Prostate gland (tissue), 2 donors: ENCODE data around the gene NACAD. TPM values are rescaled to one million over a fixed set of nuclear protein-coding genes. Genes with fewer than 3 reads are reported as not detected.

Source experiments
- DNase-seq: peaks from one replicate; pipeline ENCODE4 v3.0.0-alpha.2; 2019; ENCODE audit warnings: low spot score
- H3K27ac ChIP-seq, 2 donors: fragments of 200-600 bp; sonication (generic); 2 replicates each; pipeline ENCODE4 v1.5.1; 2017 to 2019
- H3K27me3 ChIP-seq: fragments of 200-600 bp; sonication (generic); replicated peaks from 2 replicates; pipeline ENCODE4 v1.5.1; 2019; ENCODE audit not compliant: insufficient read depth
- H3K36me3 ChIP-seq, 2 donors: fragments of 200-600 bp; sonication (generic); 1 replicate in 1 of 2; 2 replicates in 1 of 2; pipeline versions ENCODE4 v1.5.1 to v1.8.1; 2017 to 2019
- H3K4me1 ChIP-seq: fragments of 200-600 bp; sonication (generic); replicated peaks from 2 replicates; pipeline ENCODE4 v1.5.1; 2019
- H3K4me3 ChIP-seq, 2 donors: fragments of 200-600 bp; sonication (generic); 2 replicates each; pipeline ENCODE4 v1.5.1; 2017 to 2019
- H3K9me3 ChIP-seq: fragments of 200-600 bp; sonication (generic); 2 replicates; pipeline ENCODE4 v1.5.1; 2017
- POLR2A ChIP-seq: fragments of 450-650 bp; IDR thresholded peaks from one replicate; pipeline ENCODE4 v1.6.1; 2016; ENCODE audit warnings: antibody characterized with exemption, mild to moderate bottlenecking
- POLR2AphosphoS5 ChIP-seq: sonication (generic); formaldehyde crosslinking; IDR thresholded peaks from one replicate; pipeline ENCODE4 v1.6.1; 2017; ENCODE audit warnings: antibody characterized with exemption
- WGBS: methylation state at CpG from one replicate; pipeline ENCODE4 v1.1.5; 2018; 5-methylcytosine and 5-hydroxymethylcytosine counted together
- intact Hi-C: fragments of 100-400 bp; cut with DNase I; formaldehyde crosslinking; loops from one replicate; pipeline ENCODE4 v1.14.2; 2022
- total RNA-seq, 2 donors: library from RNA; depleted of rRNA; stranded (reverse); fragments of >200 nt; gene quantifications; one replicate each; pipeline ENCODE4 v1.1.0, GENCODE V29; 2016
- TF ChIP-seq, protein P1 (sequence below), 4 experiments: fragments of 200-600 bp in 2 of 4; fragments of 450-650 bp in 2 of 4; sonication (generic) in 2 of 4; IDR thresholded peaks; 1 replicate in 3 of 4; 2 replicates in 1 of 4; pipeline ENCODE4 v1.5.1; 2016 to 2019; ENCODE audit warnings: antibody characterized with exemption in 4 of 4, mild to moderate bottlenecking in 2 of 4, moderate library complexity in 2 of 4

The NACAD gene
- total RNA-seq, 2 donors from 2014 or later = 3.5 to 10.3 TPM

DNA sequence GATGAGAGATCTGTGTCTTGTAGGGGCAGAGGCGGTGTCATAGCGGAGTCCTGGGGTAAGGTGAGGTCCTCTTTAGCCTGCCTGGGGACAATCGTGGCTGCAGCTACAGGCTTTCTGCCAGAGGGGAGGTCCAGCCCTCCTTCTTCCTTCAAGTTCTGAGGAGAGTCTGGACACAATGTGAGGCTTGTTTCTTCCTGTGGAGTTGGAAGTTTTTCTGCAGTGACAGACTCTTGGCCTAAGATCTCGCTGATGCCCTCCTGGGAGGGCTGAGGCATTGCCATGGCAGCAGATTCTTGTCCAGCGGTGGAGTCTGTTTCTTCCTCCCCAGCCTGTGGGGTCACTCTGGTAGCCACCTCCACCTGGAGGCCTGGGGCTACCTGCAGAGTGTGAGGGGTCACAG is 4.4 kb downstream of the NACAD start:
- 44% methylated on average over 5 of the region's 5 CpGs for WGBS
- Histone ChIP-seq H3K9me3 (no peaks in the 10 kb centered on the region), H3K36me3 (no peaks in the 10 kb centered on the region), H3K4me3 (no peak overlapping the region), H3K27me3 (no peaks in the 10 kb centered on the region), H3K27ac (no peak overlapping the region), H3K4me1 (no peaks in the 10 kb centered on the region)
- no peak for DNase-seq
- intact Hi-C loops = no loop called here
- TF ChIP-seq POLR2A = no peak
- TF ChIP-seq POLR2AphosphoS5 = no peak
- TF ChIP-seq, protein P1, sequence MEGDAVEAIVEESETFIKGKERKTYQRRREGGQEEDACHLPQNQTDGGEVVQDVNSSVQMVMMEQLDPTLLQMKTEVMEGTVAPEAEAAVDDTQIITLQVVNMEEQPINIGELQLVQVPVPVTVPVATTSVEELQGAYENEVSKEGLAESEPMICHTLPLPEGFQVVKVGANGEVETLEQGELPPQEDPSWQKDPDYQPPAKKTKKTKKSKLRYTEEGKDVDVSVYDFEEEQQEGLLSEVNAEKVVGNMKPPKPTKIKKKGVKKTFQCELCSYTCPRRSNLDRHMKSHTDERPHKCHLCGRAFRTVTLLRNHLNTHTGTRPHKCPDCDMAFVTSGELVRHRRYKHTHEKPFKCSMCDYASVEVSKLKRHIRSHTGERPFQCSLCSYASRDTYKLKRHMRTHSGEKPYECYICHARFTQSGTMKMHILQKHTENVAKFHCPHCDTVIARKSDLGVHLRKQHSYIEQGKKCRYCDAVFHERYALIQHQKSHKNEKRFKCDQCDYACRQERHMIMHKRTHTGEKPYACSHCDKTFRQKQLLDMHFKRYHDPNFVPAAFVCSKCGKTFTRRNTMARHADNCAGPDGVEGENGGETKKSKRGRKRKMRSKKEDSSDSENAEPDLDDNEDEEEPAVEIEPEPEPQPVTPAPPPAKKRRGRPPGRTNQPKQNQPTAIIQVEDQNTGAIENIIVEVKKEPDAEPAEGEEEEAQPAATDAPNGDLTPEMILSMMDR (IDR thresholded peaks at IDR 0.05) = no peak

DNA sequence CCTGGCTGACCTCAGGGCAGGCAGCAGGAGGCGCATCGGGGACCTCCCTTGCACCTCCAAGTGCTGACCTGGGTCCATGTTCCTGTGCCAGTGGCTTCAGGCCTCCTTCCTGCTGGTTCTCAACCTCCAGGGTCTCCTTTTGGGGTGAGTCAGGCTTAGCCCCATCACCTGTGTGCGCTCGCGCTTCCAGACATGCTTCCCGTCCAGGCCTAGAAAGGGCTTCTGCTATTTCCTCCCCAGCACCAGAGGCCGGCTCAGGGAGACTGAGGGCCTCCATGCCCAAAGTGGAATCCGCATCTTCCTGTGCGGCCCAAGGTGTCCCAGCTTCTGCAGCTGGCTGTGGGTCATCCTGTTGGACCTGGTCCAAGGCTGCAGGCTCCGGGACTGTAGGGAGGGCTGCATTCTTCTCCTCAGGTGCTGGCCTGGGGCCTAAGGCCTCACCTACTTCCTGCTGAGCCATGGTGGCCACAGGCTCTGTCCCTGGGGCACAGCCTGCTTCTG is 5.9 kb downstream of the NACAD start:
- H3K27ac ChIP-seq = no peak overlapping the region
- 81% methylated on average over 10 of the region's 10 CpGs for WGBS
- no peak for DNase-seq
- no peaks in the 10 kb centered on the region for H3K4me1 ChIP-seq
- H3K27me3 ChIP-seq = no peaks in the 10 kb centered on the region
- intact Hi-C loops = no loop called here
- TF ChIP-seq POLR2AphosphoS5 (no peak), POLR2A (no peak)
- TF ChIP-seq, protein P1 (IDR thresholded peaks at IDR 0.05) = no peak
- H3K36me3 ChIP-seq = no peaks in the 10 kb centered on the region
- H3K4me3 ChIP-seq = no peak overlapping the region
- no peaks in the 10 kb centered on the region for H3K9me3 ChIP-seq

DNA sequence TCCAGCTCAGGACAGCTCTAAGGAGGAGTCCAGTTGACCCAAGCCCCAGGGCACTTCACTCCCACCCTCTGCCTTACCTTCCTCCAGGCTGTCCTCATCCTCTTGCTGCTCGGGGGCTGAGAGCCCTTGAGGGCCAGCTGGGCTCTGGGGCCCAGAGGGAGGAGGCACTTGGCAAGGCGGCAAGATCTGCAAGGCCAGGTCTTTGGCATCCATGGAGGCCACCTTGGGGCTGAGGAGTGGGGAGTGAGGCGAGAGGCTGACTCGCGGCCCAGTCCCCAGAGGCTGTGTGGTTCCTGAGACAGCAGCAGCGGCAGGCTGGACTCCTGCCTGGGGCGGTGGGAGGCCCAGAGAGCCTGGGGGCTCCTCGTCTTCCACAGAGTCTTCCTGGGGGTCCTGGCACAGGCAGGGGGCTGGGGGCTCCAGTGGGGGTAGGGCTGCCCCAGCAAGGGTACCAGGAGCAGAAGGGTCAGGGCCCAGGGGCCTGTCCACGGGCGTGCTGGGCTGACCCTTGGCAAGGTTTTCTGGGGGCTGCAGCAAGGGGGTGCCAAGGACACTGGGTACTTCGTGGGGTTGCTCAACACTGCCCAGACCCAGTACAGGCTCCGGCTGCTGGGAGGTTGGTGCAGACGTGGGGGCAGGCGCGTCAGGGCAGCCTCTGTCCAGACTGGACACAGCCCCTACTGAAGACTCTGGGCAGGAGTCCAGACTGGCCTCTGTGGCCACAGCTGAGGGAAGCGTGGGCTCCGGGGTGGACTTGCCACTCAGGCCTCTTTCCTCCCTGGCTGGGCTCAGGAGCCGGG is 6.5 kb downstream of the NACAD start:
- DNase-seq = no peak
- Histone ChIP-seq H3K27ac (no peak overlapping the region), H3K27me3 (no peaks in the 10 kb centered on the region), H3K9me3 (no peaks in the 10 kb centered on the region), H3K4me1 (no peaks in the 10 kb centered on the region), H3K4me3 (no peak overlapping the region), H3K36me3 (no peaks in the 10 kb centered on the region)
- intact Hi-C loops = no loop called here
- WGBS = 82% methylated on average over 11 of the region's 18 CpGs
- TF ChIP-seq POLR2AphosphoS5 (no peak), POLR2A (no peak)
- TF ChIP-seq, protein P1 (IDR thresholded peaks at IDR 0.05) = no peak

DNA sequence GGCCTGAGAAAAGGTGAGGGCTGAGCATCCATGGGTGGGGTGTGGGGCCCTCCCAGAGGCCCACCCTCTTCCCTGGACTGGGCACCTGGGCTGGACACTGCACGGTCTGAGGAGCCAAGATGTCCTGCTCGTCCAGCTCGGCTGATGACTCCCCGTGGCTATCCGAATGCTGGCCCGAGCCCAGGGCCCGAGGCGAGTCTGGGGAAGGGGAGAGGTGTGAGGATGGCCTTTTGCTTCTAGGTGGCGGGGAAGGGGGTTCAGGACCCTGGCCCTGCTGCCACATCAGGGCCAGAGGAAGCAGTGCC is 7.1 kb downstream of the NACAD start:
- WGBS = 86% methylated on average over 9 of the region's 9 CpGs
- H3K9me3 ChIP-seq = no peaks in the 10 kb centered on the region
- no peak for TF ChIP-seq POLR2AphosphoS5
- TF ChIP-seq, protein P1 (IDR thresholded peaks at IDR 0.05) = no peak
- no peak for TF ChIP-seq POLR2A
- H3K4me3 ChIP-seq = no peak overlapping the region
- no peaks in the 10 kb centered on the region for H3K4me1 ChIP-seq
- intact Hi-C loops = no loop called here
- H3K27me3 ChIP-seq = no peaks in the 10 kb centered on the region
- DNase-seq = no peak
- H3K36me3 ChIP-seq = no peaks in the 10 kb centered on the region
- H3K27ac ChIP-seq = no peak overlapping the region
